NCI-H510A treated with DMSO at 0.1 percent for 48 hours (cell line): ENCODE data around the gene INTS6L.

Source experiments
- DNase-seq: peaks from one replicate; lab custom pipeline; 2025; lab: John Stamatoyannopoulos, UW

The INTS6L gene, protein sequence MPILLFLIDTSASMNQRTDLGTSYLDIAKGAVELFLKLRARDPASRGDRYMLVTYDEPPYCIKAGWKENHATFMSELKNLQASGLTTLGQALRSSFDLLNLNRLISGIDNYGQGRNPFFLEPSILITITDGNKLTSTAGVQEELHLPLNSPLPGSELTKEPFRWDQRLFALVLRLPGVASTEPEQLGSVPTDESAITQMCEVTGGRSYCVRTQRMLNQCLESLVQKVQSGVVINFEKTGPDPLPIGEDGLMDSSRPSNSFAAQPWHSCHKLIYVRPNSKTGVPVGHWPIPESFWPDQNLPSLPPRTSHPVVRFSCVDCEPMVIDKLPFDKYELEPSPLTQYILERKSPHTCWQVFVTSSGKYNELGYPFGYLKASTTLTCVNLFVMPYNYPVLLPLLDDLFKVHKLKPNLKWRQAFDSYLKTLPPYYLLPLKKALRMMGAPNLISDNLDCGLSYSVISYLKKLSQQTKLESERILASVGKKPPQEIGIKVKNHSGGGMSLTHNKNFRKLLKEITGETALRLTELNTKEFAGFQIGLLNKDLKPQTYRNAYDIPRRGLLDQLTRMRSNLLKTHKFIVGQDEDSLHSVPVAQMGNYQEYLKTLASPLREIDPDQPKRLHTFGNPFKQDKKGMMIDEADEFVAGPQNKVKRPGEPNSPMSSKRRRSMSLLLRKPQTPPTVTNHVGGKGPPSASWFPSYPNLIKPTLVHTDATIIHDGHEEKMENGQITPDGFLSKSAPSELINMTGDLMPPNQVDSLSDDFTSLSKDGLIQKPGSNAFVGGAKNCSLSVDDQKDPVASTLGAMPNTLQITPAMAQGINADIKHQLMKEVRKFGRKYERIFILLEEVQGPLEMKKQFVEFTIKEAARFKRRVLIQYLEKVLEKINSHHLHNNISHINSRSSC

DNA sequence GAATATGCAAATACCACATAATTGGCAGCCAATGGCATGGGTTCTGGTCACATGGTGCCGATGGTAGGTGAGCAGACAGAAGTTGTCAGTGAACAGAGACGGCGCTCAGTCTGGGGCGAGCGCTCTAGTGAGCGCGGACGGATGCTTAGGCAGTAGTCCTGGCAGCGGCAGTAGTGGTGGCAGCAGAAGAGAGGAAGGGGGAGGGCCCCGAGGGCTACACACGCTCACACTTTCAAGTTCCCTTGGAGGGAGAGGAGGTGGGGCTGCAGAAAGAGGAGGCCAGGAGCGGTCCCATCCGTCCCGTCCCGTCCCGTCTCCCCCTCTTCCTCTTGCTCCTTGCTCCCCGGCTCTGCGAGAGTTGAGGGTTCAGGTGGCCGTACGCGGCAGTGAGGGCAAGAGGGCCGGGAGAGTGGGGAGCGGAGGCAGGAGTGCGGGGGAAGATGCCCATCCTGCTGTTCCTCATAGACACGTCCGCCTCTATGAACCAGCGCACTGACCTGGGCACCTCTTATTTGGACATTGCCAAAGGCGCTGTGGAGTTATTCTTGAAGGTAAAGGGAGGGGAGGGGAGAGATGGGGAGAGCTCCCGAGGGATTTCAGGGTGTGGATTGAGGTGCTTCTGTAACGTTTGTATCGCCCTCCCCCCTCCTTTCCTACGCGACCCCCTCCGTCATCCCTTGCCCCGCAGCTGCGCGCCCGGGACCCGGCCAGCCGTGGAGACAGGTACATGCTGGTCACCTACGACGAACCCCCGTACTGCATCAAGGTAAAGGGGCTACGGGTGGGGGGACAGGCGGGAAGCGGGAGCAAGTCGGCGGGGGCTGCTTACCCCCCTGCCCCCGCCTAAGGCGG, at the start of gene INTS6L:
TSS of gene INTS6L (plus strand) at position 108 of the 852 bp plus-strand sequence. CDS start at position 441, 333 bp downstream.
- DNase-seq, result peak; percentile 88

DNA sequence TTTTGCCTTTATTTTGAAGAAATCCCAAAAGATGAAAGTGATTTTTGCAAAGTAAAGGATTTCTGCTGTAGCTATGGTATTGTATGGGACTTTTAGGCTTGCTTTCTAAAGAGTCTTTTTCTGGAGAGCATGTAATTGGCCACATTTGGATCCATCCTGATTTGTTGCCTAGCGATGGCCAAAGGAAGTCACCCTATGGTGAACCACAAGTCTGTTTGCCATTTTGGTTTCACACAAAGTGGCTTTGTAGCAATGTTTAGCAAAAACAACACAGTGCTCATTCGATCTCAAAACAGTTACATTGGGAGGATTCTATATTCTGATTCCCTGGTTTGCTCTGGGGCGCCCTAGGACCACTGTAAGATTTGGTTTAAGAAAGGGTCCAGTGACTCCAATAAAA, 44.1 kb upstream of the INTS6L start:
- no peak for DNase-seq

DNA sequence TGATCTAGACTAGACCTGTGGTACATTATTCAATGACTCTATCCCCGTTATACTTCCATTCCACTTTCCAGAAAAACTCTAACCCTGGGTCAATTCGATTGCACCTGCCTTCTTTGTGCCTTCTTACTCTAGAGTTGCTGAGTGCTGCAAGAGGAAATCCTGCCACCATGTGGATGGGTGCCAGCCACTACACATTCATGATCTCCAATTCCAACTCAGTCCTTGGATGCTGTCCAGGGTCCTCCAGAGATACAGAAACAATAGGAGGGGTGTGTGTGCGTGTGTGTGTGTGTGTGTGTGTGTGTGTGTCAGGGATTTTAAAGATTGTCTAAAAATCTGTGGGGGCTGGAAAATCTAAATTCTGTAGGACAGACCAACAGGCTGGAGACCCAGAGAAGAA, 42.9 kb upstream of the INTS6L start:
- peak; percentile 0 for DNase-seq

DNA sequence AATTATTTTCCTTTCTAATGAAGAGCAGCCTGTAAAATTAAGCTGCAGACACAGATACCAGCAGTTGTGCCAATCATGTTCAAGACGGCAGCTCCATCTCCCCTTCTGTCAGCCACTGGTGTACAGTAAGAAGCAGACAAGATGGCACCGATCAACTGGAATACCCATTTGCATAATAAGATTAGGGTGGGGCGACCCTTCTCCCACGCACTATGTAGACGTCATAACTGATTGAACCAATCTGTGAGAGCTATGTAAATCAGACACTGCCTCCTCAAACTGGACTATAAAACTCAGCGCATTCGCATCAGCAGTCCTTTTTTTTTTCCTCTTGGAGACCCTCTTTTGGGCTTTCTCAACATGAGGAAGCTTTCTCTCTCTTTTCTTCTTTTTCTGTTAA, 40.4 kb upstream of the INTS6L start:
- DNase-seq, result no peak

DNA sequence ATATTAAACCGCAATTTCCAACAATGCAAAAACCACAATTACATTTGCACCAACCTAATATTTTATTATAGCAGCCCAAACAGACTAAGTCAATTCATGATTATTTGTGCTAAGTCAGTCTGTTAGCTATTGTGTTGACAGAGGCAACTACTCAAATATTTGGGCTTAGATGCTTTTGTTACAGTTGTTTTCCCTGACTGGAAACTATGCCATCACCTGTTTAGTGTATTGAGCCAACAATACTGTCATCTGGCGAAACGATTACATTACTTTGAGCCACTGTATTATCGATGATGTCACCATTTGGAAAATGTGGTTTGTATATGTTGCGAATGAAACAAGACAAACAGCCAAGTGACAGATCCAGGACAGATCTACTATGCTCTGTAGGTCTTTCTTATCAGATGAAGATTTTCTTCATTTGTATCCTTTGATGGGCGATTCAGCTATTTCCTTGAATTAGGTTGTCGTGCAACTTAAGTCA, 38.7 kb upstream of the INTS6L start:
- no peak for DNase-seq

DNA sequence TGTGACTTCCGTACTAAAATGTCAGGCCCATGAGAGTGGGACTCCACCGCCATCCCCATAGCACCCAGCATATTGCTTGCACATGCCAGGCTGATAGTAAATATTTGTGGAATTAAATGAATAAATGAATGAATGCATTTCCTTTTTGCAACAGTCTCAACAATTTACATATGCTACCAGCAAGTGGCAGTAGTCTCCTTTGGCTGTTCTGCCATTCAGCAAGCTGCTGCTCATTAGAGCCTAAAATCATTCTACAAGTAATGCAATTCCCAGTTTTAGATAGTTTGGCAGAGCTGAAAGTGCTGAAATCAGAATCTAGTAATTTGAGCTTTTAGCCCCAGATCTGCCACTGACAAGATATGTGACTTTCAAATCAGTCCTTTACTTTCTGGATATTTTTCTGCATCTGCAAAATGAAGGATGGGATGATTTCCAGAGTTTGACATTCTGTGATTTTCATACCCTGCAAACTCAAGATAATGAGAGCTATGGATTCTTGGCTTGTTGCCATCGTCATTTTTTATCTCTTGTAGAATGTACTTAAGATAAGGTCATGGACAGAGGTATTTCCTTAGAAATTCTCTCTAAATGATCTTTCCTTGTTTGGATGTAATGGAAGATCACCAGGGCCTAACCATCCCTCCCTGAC, 35.7 kb upstream of the INTS6L start:
- no peak for DNase-seq

DNA sequence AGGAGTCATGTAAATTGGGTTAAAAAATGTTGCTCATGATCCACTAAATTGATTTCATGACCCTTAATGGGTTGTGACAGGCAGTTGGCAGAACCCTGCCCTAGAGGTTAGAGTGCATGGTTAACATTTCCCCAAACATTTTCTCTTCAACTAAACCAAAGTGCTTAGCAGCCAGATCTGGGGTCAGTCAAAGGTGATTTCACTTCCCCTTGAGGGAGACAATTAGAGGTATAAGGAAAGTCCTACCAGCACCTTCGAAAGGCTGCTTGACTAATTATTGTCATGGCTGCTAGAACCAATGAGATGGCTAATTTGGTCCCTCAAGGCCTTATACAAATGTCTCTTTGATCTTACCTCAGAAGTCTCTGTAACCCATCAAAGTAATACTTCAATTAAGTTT, 30.9 kb upstream of the INTS6L start:
- DNase-seq, result no peak

DNA sequence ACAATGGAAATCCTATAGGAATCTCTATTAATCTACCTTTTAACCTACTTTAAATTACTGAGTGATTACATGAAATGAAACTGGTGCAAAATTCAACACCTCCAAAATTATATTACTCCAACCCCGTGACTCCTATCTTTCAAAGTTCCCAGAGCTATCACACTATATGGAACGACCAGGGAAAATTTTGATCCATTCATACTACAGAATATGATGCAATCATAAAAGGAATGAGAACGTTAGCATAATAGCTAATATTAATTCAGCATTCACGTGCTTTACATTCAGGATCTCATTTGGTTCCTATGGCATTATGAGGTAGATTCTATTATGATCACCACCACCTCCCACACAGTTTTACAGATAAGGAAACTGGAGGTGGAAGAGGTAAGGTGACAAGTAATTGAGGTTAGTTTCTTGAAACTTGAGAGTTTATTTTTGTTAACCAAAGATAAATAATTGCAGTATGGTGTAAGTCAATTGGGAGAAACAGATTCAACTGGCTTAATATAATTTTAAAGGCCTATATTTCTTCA, 29.4 kb upstream of the INTS6L start:
- DNase-seq, result no peak

DNA sequence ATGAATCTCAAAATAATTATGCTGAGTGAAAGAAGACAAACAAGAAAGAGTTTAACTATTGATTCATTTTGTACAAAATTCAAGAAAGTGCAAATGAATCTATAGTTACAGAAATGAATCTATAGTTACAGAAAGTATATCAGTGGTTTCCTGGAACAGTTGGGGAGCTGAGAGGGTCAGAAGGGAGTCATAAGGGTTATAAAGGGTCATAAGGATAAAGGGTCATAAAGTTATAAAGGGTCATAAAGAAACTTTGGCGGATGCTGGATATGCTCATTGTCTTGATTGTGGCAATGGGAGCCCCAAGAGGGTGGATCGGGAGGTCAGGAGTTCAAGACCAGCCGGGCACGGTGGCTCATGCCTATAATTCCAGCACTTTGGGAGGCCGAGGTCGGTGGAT, 26.0 kb upstream of the INTS6L start:
- no peak for DNase-seq

DNA sequence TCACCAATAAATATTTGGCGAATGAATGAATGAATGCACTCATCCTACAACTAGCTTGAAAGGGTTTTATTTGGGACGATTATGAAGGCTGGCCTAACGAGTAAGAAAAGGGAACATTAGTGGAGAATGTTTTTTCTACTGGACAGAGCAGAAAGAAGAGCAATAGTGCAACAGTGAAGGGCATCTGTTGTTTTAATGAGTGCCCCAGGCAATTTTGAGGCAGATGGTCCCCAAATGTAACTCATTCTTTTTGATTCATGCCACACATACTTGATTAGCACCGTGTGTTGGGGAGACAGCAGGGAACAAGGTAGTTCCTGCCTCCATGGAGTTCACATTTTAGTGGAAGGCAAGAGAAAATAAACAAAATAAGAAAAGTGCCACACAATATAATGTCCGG, 22.7 kb upstream of the INTS6L start:
- DNase-seq, result no peak

DNA sequence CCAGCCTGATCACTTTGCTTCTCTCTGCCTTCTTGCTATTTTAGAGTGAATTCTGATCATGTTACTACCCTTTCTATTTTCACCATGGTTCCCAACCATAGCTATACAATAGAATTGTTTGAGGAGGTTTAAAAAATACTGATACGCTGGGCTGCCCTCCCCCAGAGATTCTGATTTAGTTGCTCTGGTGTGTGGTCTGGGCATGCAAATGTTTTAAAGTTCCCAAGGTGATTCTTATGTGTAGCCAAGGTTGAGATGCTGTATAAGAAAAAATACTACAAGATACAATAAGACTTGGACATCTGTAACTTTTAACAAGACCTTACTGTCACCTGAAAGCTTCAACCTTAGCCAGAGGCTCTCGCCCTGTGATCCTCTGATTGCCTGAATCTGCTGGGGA, 22.2 kb upstream of the INTS6L start:
- DNase-seq, result no peak

DNA sequence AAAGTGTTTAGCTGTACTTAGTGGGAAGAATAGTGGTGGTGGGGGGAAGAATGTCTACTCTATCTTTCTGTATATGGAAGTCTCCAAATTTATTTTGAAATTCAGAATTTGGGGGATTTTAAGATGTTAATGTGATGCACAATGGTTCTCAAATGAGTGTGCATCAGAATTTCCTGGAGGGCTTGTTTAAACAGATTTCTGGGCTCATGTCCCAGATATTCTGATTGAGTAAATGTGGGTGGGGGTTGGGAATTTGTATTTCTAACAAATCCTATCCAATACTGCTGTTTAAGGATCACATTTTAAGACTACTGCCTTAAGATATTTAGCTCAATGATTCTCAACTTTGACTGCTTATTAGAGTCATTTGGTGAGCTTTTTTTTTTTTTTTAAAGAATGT, 15.1 kb upstream of the INTS6L start:
- no peak for DNase-seq

DNA sequence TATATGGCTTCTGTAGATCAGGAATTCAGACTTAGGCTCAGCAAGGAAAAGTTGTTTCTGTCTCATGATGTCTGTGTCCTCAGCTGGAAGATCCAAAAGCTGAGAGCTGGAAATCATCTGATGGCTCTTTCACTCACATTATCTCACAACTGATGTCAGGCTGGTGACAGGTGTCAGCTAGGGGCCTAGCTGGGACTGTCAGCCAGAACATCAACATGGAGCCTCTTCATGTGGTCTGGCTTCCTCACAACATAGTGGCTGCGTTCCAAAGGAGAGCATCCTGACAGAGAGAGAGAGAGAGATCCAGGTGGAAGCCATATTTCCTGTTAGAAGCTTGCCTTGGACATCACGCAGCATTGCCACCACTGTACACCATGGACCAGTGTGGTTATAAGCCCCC, 10.6 kb upstream of the INTS6L start:
- no peak for DNase-seq

DNA sequence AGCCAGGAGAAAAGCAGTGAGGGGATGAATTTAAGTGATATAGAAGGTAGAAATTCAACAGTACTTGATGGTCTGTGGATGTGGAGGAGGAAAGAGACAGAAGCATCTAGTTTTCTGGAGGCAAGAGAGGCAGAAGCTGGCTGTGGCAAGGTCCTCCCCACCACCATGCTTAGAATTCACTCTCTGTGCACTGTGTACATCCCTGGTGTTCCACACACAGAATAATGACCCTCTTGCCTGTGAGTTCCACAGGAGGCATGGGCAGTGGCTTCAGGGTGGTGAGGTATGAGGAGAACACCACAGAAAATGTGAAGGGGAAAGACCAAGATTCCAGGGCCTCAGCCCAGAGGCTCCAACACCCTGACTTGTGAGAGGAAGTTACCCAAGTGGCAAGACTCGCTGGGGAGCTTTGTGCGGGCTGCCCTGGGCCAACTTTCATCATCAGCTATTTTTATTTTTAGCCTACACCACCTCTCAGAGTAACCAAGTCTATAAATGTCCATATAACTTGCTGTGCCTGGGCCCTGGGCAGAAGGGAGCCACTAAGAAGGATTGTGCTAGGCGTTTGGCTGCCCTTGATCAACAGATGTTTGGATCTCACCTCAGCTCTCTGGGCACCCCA, 7.8 kb upstream of the INTS6L start:
- no peak for DNase-seq

DNA sequence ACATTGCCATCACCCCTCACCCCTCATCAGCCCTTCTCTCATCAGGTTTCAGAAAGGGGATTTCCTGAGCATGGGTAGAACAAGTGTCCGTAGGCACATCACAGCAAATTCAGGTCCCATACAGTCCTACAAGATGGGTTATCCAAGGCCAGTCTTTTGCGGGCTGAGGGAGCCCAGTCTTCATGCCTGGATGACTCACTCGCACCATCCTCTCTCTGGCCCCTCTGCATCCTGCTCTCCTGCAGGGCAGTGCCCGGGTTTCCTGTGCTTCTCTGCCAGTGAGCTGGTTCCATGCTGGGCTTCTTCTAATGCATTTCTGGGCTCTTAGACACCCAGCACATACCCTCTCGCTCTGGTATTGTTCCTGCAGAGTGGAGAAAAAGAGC, 7.3 kb upstream of the INTS6L start:
- DNase-seq, result no peak

DNA sequence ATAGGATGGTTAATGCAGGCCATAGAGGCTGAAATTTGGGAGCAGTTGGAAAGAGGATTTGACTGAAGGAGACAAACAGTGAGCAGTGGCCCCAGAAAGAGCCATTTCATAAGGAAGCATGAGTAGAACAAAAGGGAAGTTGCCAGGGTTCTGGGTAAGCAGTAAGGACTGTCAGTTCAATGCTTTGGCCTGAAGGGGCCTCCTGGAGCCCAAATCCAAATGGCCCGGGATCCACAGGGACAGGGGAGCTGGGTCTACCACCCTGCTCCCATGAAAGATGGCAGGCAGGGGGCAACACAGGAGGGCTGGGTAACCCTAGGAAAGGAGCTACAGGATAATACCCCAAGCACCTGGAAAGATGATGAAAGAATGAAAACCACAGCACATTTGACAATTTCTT, 4.1 kb upstream of the INTS6L start:
- no peak for DNase-seq

DNA sequence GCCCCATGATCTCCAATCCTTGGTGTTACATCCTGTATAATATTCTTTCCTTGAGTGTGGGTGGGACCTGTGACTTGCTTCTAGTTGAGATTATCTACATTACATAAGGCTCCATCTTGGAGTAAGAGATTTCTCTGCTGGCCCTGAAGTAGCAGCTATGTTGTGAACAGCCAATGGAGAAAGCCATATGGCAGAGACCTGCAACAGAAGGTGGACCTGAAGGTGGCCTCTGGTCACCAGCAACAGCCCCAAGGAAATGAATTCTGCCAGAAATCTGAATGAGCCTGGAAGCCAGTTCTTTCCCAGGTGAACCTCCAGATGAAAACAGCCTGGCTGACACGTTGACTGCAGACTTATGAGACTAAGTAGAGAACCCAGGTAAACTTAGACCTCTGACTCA, 2.3 kb upstream of the INTS6L start:
- DNase-seq, result no peak

DNA sequence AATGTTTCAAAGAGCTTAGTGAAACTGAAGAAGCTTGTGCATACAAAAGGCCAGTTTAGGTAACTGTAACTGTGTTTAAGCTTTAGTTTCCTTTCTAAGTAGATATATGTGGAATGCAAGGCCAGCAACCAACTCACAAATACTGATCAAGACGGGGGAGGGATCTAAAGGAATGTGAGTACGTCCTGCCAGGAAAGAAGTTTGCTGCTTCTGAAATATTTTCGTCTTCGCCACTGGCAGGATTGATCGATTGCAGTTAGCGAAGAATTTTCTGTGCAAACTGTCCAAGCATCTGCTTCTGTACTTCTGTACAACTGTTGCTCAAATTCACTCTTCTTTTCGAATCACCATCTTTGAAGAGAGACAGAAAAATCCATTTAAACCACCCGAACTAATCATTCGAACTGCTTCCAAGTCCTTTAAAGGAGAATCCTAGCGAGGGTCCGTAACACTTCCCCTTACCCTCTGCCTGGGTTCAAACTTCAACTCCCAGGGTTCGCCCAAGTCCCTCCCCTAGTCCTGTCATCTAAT, 373 bp upstream of the INTS6L start:
- DNase-seq, result no peak

DNA sequence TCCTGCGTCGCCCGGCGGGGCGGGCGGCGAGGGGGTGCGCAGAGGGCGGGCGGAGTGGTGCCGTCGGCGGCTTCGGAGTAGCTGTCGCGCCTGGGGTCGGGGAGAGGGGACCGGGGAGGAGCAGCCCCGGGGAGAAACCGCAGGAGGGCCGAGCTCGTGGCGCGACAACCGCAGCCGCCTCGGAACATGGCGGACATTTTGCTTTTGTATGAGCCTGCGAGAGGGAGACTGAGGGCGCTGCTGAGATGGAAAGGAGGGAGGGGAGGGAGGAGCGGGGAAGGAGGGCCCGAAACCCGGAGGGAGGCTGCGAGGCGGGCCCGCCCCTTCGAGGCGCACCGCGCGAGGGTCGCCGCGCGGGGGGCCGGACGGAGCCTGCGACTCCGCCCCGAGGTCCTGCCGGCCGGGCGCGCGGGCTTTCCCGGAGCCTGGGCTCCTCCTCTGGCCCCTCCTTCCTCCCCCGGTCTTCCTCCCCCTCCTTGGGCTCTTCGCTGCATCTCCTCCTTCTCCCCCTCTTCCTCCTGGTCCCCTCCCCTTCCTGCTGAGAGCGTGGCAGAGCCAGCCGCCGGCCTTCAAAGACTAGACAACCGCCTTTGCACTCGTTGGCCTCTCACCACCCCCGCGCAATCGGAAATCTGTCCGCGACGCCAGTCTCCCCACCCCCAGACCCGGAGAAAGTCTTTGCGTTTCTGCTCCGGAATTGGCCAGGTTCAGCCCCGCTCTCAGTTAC, 1.1 kb downstream of the INTS6L start:
- DNase-seq, result peak; percentile 78

DNA sequence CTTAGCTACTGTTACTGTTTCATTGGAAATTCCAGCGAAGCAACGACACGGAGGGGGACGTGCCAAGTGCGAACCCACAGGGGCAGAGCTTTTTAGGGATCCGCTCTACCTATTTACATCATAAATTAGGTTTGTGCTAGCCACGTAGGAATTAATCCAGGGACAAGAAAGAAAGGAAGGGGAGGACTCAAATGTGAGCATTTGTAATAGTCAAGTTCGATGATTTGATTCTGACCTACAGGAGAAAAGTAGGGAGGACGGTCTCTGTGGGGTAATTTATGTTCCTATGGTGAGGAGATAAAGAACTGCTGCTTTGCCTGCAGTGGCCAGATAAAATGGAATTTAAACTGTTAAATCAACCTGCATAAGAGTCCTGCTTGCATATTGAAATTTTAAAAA, 1.7 kb downstream of the INTS6L start:
- peak; percentile 34 for DNase-seq
